ENCODE measurements around the gene CCDC177.

CCDC177 gene

GRCh38 chr14:69560826-69561225 is 13.8 kb downstream of the CCDC177 start:
- no peak for DNase-seq

GRCh38 chr14:69559581-69560011 is 15.1 kb downstream of the CCDC177 start:
- no peak for DNase-seq

- no peak for DNase-seq
Measured at GRCh38 chr14:69558774-69559173, 15.9 kb downstream of the CCDC177 start.

- no peak for DNase-seq
Measured at GRCh38 chr14:69554500-69554899, 20.2 kb downstream of the CCDC177 start.

GRCh38 chr14:69553252-69553651 is 21.4 kb downstream of the CCDC177 start:
- no peak for DNase-seq

GRCh38 chr14:69551511-69551910 is 23.2 kb downstream of the CCDC177 start:
- no peak for DNase-seq

GRCh38 chr14:69548566-69548965 is 26.1 kb downstream of the CCDC177 start:
- no peak for DNase-seq

GRCh38 chr14:69547701-69548348 is 26.8 kb downstream of the CCDC177 start:
- no peak for DNase-seq

- peak in 1 of 2 experiments; percentile 27 for DNase-seq
Measured at GRCh38 chr14:69543341-69544115, 31.1 kb downstream of the CCDC177 start.

GRCh38 chr14:69542311-69542710 is 32.4 kb downstream of the CCDC177 start:
- DNase-seq, result no peak

GRCh38 chr14:69540654-69541335 is 33.9 kb downstream of the CCDC177 start:
- no peak for DNase-seq

- no peak for DNase-seq
Measured at GRCh38 chr14:69539631-69540410, 34.9 kb downstream of the CCDC177 start.

- no peak for DNase-seq
Measured at GRCh38 chr14:69538766-69539165, 35.9 kb downstream of the CCDC177 start.

GRCh38 chr14:69537900-69538299 is 36.8 kb downstream of the CCDC177 start:
- no peak for DNase-seq

- DNase-seq, result no peak
Measured at GRCh38 chr14:69536971-69537370, 37.7 kb downstream of the CCDC177 start.

- DNase-seq, result peak; percentile 55 to 67
Measured at GRCh38 chr14:69535230-69535848, 39.3 kb downstream of the CCDC177 start.

- DNase-seq, result no peak
Measured at GRCh38 chr14:69532561-69533340, 41.9 kb downstream of the CCDC177 start.

- DNase-seq, result no peak
Measured at GRCh38 chr14:69531135-69531534, 43.5 kb downstream of the CCDC177 start.

- no peak for DNase-seq
Measured at GRCh38 chr14:69530095-69530494, 44.6 kb downstream of the CCDC177 start.

GRCh38 chr14:69529563-69529962 is 45.1 kb downstream of the CCDC177 start:
- no peak for DNase-seq

GRCh38 chr14:69528930-69529329 is 45.7 kb downstream of the CCDC177 start:
- DNase-seq, result no peak

- DNase-seq, result no peak
Measured at GRCh38 chr14:69528143-69528542, 46.5 kb downstream of the CCDC177 start.
